Upper lobe of left lung (tissue), 4 donors: ENCODE data around the gene NLRP10.

Experiments used
- POLR2A ChIP-seq, 4 donors: fragments of 450-650 bp; IDR thresholded peaks; one replicate each; pipeline ENCODE4 v1.5.1; 2016 to 2017; ENCODE audit warnings: antibody characterized with exemption in 4 of 4, mild to moderate bottlenecking in 2 of 4
- POLR2AphosphoS5 ChIP-seq, 2 donors: sonication (generic); formaldehyde crosslinking; IDR thresholded peaks; one replicate each; pipeline ENCODE4 v1.5.1; 2017; ENCODE audit warnings: antibody characterized with exemption in 2 of 2
- TF ChIP-seq, protein P1 (sequence below), 6 experiments: fragments of 450-650 bp in 4 of 6; fragments of 200-600 bp in 2 of 6; sonication (generic) in 2 of 6; IDR thresholded peaks; one replicate each; pipeline ENCODE4 v1.5.1; 2016 to 2019; ENCODE audit warnings: antibody characterized with exemption in 6 of 6

DNA sequence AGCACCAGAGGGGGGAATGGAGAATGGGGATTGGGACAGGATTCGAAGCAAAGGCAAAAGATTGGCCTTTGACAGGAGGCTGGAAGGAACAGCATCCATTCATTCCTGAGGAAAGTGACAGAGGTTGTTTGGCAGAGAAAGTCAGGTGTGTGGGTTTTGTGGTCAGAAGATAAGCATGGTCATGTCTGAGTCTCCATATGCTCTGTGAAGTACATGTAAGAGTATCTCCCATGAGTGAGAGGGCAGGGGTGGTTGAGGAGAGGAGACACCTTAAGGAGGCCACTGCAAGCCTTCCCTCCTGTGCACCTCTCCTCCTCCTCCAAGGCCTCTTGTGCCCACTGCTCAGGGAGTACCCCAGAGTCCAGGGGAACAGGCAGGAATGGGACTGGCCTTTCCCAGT lies 1.9 kb upstream of the NLRP10 start:
- TF ChIP-seq POLR2A (IDR thresholded peaks at IDR 0.05) (no peak), POLR2AphosphoS5 (IDR thresholded peaks at IDR 0.05) (no peak)
- TF ChIP-seq, protein P1, sequence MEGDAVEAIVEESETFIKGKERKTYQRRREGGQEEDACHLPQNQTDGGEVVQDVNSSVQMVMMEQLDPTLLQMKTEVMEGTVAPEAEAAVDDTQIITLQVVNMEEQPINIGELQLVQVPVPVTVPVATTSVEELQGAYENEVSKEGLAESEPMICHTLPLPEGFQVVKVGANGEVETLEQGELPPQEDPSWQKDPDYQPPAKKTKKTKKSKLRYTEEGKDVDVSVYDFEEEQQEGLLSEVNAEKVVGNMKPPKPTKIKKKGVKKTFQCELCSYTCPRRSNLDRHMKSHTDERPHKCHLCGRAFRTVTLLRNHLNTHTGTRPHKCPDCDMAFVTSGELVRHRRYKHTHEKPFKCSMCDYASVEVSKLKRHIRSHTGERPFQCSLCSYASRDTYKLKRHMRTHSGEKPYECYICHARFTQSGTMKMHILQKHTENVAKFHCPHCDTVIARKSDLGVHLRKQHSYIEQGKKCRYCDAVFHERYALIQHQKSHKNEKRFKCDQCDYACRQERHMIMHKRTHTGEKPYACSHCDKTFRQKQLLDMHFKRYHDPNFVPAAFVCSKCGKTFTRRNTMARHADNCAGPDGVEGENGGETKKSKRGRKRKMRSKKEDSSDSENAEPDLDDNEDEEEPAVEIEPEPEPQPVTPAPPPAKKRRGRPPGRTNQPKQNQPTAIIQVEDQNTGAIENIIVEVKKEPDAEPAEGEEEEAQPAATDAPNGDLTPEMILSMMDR (IDR thresholded peaks at IDR 0.05) = no peak
